OCI-LY3 (cell line): ENCODE data around the gene CHMP3.

Source experiments
- H2AFZ ChIP-seq: fragments of 200-600, 300-600 bp; shearing (Covaris generic); 2 replicates; pipeline ENCODE4 v1.6.0; 2014; ENCODE audit warnings: antibody characterized with exemption, low read depth, low read length
- H3K27ac ChIP-seq: fragments of 200-600, 300-600 bp; sonication (generic); 2 replicates; pipeline ENCODE4 v1.5.1; 2014; ENCODE audit warnings: mild to moderate bottlenecking, low read length, moderate library complexity, mixed read lengths
- H3K27me3 ChIP-seq: fragments of 200-600, 300-600 bp; sonication (generic); 2 replicates; pipeline ENCODE4 v1.6.1; 2014; ENCODE audit warnings: low read depth, low read length, mixed read lengths
- H3K36me3 ChIP-seq: fragments of 200-600, 300-600 bp; sonication (generic); replicated peaks from 2 replicates; pipeline ENCODE3; 2014; ENCODE audit warnings: low read depth, low read length, mixed read lengths
- H3K4me1 ChIP-seq: fragments of 300-600, 200-600 bp; sonication (generic); 2 replicates; pipeline ENCODE4 v1.6.1; 2014; ENCODE audit warnings: low read length, mixed read lengths
- H3K4me2 ChIP-seq: fragments of 200-600, 300-600 bp; sonication (generic); 2 replicates; pipeline ENCODE4 v1.6.1; 2014; ENCODE audit warnings: low read length, mixed read lengths
- H3K4me3 ChIP-seq: fragments of 300-600, 200-600 bp; sonication (generic); 2 replicates; pipeline ENCODE4 v1.5.1; 2014; ENCODE audit warnings: antibody characterized with exemption, mild to moderate bottlenecking, low read length, moderate library complexity
- H3K79me2 ChIP-seq: fragments of 300-600, 200-600 bp; shearing (Covaris generic); 2 replicates; pipeline ENCODE4 v1.6.1; 2014; ENCODE audit warnings: mild to moderate bottlenecking, low read length, mixed read lengths
- H3K9ac ChIP-seq: fragments of 300-600, 200-600 bp; shearing (Covaris generic); 2 replicates; pipeline ENCODE4 v1.6.0; 2014; ENCODE audit warnings: mild to moderate bottlenecking, low read length, moderate library complexity
- H3K9me3 ChIP-seq: fragments of 200-600, 300-600 bp; shearing (Covaris generic); 2 replicates; pipeline ENCODE4 v1.6.1; 2014; ENCODE audit warnings: low read length, mixed read lengths; ENCODE audit not compliant: insufficient read depth
- H4K20me1 ChIP-seq: fragments of 200-600, 300-600 bp; sonication (generic); 2 replicates; pipeline ENCODE4 v1.6.1; 2016; ENCODE audit warnings: low read length, mixed read lengths; ENCODE audit not compliant: insufficient read depth
- EZH2phosphoT487 ChIP-seq: fragments of 200-600 bp; shearing (Covaris generic); IDR thresholded peaks from 2 replicates; pipeline ENCODE4 v1.6.1; 2018; ENCODE audit warnings: antibody characterized with exemption, mixed run types, low read depth
- TF ChIP-seq, protein P1 (sequence below): fragments of 200-600, 300-600 bp; sonication (generic); IDR thresholded peaks from 2 replicates; pipeline ENCODE4 v1.5.1; 2014; ENCODE audit warnings: antibody characterized with exemption, low read length, low read depth

Gene CHMP3

DNA sequence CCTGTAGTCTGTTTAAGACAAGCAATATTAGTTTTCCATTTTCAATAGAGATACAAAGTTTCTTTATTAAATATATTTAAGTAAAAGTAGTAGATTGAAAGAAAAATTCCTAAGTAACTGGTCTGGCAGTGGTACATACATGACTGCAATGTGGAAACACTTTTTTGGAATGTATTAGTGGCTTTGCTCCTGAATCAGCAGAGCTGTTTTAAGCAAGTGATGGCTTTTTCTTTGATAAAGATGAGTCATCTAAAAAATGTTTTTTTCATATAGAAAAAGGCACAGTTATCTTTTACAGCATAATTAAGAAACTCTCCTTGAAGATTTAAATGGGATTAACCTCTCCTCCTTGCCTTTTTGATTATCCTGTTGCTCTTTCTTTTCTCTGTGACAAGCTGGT, 87.2 kb downstream of the CHMP3 start:
- H3K4me2 ChIP-seq = no peak overlapping the region
- H3K79me2 ChIP-seq = no peaks in the 10 kb centered on the region
- no peak overlapping the region for H3K27ac ChIP-seq
- H3K36me3 ChIP-seq = peaks cover 90% of the 10 kb centered on the region
- H3K4me3 ChIP-seq = no peak overlapping the region
- H2AFZ ChIP-seq = no peak overlapping the region
- TF ChIP-seq EZH2phosphoT487 = no peak
- TF ChIP-seq, protein P1, sequence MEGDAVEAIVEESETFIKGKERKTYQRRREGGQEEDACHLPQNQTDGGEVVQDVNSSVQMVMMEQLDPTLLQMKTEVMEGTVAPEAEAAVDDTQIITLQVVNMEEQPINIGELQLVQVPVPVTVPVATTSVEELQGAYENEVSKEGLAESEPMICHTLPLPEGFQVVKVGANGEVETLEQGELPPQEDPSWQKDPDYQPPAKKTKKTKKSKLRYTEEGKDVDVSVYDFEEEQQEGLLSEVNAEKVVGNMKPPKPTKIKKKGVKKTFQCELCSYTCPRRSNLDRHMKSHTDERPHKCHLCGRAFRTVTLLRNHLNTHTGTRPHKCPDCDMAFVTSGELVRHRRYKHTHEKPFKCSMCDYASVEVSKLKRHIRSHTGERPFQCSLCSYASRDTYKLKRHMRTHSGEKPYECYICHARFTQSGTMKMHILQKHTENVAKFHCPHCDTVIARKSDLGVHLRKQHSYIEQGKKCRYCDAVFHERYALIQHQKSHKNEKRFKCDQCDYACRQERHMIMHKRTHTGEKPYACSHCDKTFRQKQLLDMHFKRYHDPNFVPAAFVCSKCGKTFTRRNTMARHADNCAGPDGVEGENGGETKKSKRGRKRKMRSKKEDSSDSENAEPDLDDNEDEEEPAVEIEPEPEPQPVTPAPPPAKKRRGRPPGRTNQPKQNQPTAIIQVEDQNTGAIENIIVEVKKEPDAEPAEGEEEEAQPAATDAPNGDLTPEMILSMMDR = no peak
- peaks cover 51% of the 10 kb centered on the region for H4K20me1 ChIP-seq
- H3K9me3 ChIP-seq = no peaks in the 10 kb centered on the region
- 0 out of 2 replicates have a peak, but pooled peaks cover 2% of the 10 kb centered on the region for H3K4me1 ChIP-seq
- no peaks in the 10 kb centered on the region for H3K27me3 ChIP-seq
- H3K9ac ChIP-seq = no peak overlapping the region

DNA sequence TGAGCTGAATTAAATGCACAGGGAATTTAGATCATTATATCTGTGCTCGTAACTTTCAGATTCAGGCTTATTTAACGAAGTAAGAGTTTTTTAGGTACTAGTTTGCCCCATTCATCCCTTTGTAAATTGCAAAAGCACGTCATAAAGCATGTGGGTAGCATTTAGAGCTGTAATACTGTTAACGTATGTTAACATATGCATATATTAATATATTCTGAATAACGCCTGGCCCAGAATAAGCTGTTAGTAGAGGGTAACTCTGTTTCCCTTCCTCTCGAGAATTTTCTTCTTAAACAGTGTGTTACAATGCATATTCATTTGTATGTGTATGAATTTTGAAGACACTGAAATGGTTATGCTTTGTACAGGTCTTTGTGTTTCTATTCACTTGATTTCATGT, 91.6 kb downstream of the CHMP3 start:
- no peak overlapping the region for H3K4me2 ChIP-seq
- no peak overlapping the region for H2AFZ ChIP-seq
- H3K27me3 ChIP-seq = no peaks in the 10 kb centered on the region
- no peaks in the 10 kb centered on the region for H3K9me3 ChIP-seq
- TF ChIP-seq EZH2phosphoT487 = no peak
- TF ChIP-seq, protein P1 = no peak
- no peak overlapping the region for H3K27ac ChIP-seq
- H3K4me1 ChIP-seq = no peaks in the 10 kb centered on the region
- H3K79me2 ChIP-seq = peaks cover 7% of the 10 kb centered on the region; the same call in 1 of the 2 replicates
- no peak overlapping the region for H3K9ac ChIP-seq
- no peak overlapping the region for H3K4me3 ChIP-seq
- peaks cover 81% of the 10 kb centered on the region for H4K20me1 ChIP-seq
- H3K36me3 ChIP-seq = peaks cover 89% of the 10 kb centered on the region

DNA sequence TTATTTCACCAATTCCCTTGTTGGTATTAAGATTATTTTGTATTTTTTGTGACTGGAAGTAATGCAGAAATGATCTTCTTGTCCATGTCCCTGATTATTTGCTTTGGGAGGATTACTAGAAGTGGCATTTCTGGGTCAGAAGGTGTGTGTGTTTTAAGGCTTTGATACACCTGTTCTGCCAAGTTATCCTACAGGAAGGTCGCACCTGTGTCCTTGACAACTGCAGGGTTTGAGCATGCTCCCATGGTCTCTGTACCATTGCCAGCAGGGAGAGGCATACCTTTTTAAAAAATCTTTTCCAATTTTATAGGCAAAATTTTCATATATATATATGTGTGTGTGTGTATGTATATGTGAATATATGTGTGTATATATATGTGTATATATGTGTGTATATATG, 92.4 kb downstream of the CHMP3 start:
- H3K79me2 ChIP-seq = peaks cover 7% of the 10 kb centered on the region; the same call in 1 of the 2 replicates
- H3K36me3 ChIP-seq = peaks cover 89% of the 10 kb centered on the region
- no peak overlapping the region for H3K4me2 ChIP-seq
- no peak overlapping the region for H3K9ac ChIP-seq
- no peaks in the 10 kb centered on the region for H3K4me1 ChIP-seq
- H3K9me3 ChIP-seq = no peaks in the 10 kb centered on the region
- H4K20me1 ChIP-seq = peaks cover 81% of the 10 kb centered on the region
- H2AFZ ChIP-seq = no peak overlapping the region
- no peak for TF ChIP-seq EZH2phosphoT487
- TF ChIP-seq, protein P1 = no peak
- no peak overlapping the region for H3K27ac ChIP-seq
- H3K27me3 ChIP-seq = no peaks in the 10 kb centered on the region
- no peak overlapping the region for H3K4me3 ChIP-seq

DNA sequence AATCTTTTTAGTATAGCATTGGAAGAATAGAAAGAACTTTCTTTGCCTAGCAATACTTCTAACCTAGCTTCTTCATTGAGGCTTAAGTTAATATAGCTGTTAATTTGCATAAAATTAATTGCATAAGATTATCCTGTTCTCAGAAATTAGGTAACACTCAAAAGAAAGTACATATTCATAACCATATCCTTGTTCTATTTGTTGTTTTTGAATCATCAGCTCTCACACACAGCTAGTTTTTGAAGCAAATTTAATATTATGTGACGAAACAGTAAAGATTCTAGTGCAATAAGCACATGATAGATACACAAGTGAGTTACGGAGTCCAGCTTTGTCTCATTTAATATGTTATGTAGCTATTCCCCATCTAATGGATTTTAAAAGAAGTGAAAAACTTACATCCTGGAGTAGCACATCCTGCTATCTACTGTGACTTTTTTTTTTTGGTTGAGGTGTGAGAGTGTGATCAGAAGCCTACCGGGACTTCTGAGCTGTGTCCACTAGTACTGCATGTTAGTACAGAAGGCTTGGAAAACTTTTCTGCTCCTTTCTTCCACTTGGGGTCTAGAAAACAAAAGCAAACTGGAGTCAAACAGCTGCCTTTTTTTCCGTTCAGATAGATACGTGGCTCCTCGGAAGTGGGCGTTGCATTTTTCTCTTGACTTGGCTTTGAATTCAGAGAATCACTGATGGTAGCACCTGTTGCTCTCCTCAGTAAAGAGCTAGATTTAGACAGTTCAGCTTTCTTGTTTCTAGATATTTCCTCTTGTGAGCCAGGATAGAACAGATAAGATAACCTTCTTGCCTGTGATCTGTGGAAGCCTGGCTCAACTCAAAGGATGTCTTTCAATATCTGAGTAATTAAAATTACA, 94.8 kb downstream of the CHMP3 start:
- Histone ChIP-seq H3K9me3 (no peaks in the 10 kb centered on the region), H3K9ac (no peak overlapping the region), H3K4me3 (no peak overlapping the region), H3K27me3 (no peaks in the 10 kb centered on the region), H3K27ac (no peak overlapping the region), H3K36me3 (peaks cover 91% of the 10 kb centered on the region), H4K20me1 (peaks cover 77% of the 10 kb centered on the region), H3K79me2 (peaks cover 7% of the 10 kb centered on the region; the same call in 1 of the 2 replicates), H3K4me2 (no peak overlapping the region), H2AFZ (no peak overlapping the region), H3K4me1 (peaks cover 6% of the 10 kb centered on the region)
- TF ChIP-seq, protein P1 = no peak
- no peak for TF ChIP-seq EZH2phosphoT487
